Peyer's patch (tissue), 4 donors: Measurements from ENCODE around the gene CTSH. TPM values are rescaled to one million over a fixed set of nuclear protein-coding genes. Genes with fewer than 3 reads are reported as not detected.

Experiments used
- DNase-seq, 3 donors: peaks; one replicate each; pipeline ENCODE4 v3.0.0-alpha.2; 2017 to 2019
- H3K27ac ChIP-seq, 4 donors: fragments of 200-600 bp; sonication (generic); one replicate each; pipeline ENCODE4 v1.5.1; 2016 to 2019
- H3K27me3 ChIP-seq, 2 donors: fragments of 200-600 bp; sonication (generic); one replicate each; pipeline ENCODE4 v1.5.1; 2019
- H3K36me3 ChIP-seq, 3 donors: fragments of 200-600 bp; sonication (generic); one replicate each; pipeline ENCODE4 v1.5.1; 2016 to 2019
- H3K4me1 ChIP-seq, 4 donors: fragments of 200-600 bp; sonication (generic); one replicate each; pipeline ENCODE4 v1.5.1; 2016 to 2019
- H3K4me3 ChIP-seq, 4 donors: fragments of 200-600 bp; sonication (generic); 1 replicate in 3 of 4; 2 replicates in 1 of 4; pipeline ENCODE4 v1.5.1; 2016 to 2019; ENCODE audit warnings: mild to moderate bottlenecking in 1 of 4
- H3K9me3 ChIP-seq, 4 donors: fragments of 200-600 bp; sonication (generic); one replicate each; pipeline ENCODE4 v1.5.1; 2016 to 2019; ENCODE audit warnings: mild to moderate bottlenecking in 1 of 4
- POLR2A ChIP-seq, 2 donors: fragments of 450-650 bp; IDR thresholded peaks; one replicate each; pipeline ENCODE4 v1.5.1; 2017; ENCODE audit warnings: antibody characterized with exemption in 2 of 2, mild to moderate bottlenecking in 2 of 2, moderate library complexity in 2 of 2
- total RNA-seq, 4 donors: library from RNA; depleted of rRNA; stranded (reverse); fragments of >200 nt; gene quantifications; one replicate each; pipeline ENCODE4 v1.1.0, GENCODE V29; 2016
- TF ChIP-seq, protein P1 (sequence below), 6 experiments: fragments of 450-650 bp in 4 of 6; fragments of 200-600 bp in 2 of 6; sonication (generic) in 1 of 6; IDR thresholded peaks; one replicate each; pipeline ENCODE4 v1.5.1; 2017 to 2019; ENCODE audit warnings: antibody characterized with exemption in 6 of 6, mild to moderate bottlenecking in 3 of 6, moderate library complexity in 1 of 6

Gene CTSH
- total RNA-seq, 4 donors from 2014 or later, result 99.9 to 198 (median 161) TPM

DNA sequence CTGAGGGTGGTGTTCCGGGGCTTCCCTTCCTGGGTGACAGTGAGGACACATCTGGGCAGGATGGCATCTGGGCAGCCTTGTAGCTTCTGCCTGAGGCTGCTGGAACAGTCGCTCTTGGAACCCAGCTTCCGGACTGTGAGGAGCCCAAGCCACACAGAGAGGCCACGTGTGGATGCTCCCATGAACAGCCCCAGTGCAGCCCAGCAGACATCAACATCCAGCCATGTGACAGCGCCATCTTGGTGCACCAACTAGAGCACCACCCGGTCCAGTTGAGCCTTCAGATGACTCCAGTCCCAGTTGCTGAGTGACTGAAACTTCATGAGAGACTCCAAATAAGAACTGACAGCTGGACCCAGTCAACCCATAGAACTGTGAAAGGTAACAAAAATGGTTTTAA lies 15.5 kb upstream of the CTSH start:
- no peaks in the 10 kb centered on the region for H3K36me3 ChIP-seq
- H3K4me1 ChIP-seq, result no peaks in the 10 kb centered on the region
- DNase-seq, result no peak
- no peak for TF ChIP-seq POLR2A (IDR thresholded peaks at IDR 0.05)
- TF ChIP-seq, protein P1, sequence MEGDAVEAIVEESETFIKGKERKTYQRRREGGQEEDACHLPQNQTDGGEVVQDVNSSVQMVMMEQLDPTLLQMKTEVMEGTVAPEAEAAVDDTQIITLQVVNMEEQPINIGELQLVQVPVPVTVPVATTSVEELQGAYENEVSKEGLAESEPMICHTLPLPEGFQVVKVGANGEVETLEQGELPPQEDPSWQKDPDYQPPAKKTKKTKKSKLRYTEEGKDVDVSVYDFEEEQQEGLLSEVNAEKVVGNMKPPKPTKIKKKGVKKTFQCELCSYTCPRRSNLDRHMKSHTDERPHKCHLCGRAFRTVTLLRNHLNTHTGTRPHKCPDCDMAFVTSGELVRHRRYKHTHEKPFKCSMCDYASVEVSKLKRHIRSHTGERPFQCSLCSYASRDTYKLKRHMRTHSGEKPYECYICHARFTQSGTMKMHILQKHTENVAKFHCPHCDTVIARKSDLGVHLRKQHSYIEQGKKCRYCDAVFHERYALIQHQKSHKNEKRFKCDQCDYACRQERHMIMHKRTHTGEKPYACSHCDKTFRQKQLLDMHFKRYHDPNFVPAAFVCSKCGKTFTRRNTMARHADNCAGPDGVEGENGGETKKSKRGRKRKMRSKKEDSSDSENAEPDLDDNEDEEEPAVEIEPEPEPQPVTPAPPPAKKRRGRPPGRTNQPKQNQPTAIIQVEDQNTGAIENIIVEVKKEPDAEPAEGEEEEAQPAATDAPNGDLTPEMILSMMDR (IDR thresholded peaks at IDR 0.05), result no peak
- H3K4me3 ChIP-seq, result no peak overlapping the region
- no peaks in the 10 kb centered on the region for H3K27me3 ChIP-seq
- H3K27ac ChIP-seq, result no peak overlapping the region
- H3K9me3 ChIP-seq, result no peaks in the 10 kb centered on the region

GRCh38 chr15:78959360-78959759 lies 14.5 kb upstream of the CTSH start:
- no peak for TF ChIP-seq POLR2A (IDR thresholded peaks at IDR 0.05)
- TF ChIP-seq, protein P1 (IDR thresholded peaks at IDR 0.05), result no peak
- Histone ChIP-seq H3K4me1 (no peaks in the 10 kb centered on the region), H3K27me3 (no peaks in the 10 kb centered on the region), H3K9me3 (no peaks in the 10 kb centered on the region), H3K4me3 (no peak overlapping the region), H3K36me3 (no peaks in the 10 kb centered on the region), H3K27ac (no peak overlapping the region)
- DNase-seq, result no peak

DNA sequence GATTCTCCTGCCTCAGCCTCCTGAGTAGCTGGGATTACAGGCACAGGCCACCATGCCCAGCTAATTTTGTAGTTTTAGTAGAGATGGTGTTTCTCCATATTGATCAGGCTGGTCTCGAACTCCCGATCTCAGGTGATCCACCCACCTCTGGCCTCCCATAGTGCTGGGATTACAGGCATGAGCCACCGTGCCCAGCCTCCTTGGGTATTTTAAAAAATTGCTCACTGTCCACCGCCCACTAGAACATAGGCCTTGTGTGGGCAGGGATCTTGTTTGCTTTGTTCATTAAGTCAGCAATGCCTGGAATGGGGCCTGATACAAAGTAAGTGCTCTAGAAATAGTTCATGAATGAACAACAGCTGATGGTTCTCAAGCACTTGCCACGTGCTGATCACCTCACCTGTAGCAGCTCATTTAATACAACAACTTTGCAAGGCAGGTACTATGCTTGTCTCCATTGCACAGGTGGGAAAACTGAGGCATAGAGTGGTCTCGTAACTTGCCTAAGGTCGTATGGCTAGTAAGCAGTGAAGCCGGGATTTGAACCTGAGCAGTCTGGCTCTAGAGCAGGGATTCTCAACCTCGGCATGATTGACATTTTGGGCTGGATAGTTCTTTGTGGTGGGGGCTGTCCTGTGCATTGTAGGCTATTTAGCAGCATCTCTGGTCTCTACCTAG lies 12.7 kb upstream of the CTSH start:
- Histone ChIP-seq H3K4me1 (peaks cover 0 to 3% (median 0%) of the 10 kb centered on the region in 4 donors), H3K4me3 (no peak overlapping the region), H3K36me3 (no peaks in the 10 kb centered on the region), H3K27me3 (no peaks in the 10 kb centered on the region), H3K27ac (no peak overlapping the region), H3K9me3 (no peaks in the 10 kb centered on the region)
- no peak for DNase-seq
- TF ChIP-seq, protein P1 (IDR thresholded peaks at IDR 0.05), result no peak
- no peak for TF ChIP-seq POLR2A (IDR thresholded peaks at IDR 0.05)

DNA sequence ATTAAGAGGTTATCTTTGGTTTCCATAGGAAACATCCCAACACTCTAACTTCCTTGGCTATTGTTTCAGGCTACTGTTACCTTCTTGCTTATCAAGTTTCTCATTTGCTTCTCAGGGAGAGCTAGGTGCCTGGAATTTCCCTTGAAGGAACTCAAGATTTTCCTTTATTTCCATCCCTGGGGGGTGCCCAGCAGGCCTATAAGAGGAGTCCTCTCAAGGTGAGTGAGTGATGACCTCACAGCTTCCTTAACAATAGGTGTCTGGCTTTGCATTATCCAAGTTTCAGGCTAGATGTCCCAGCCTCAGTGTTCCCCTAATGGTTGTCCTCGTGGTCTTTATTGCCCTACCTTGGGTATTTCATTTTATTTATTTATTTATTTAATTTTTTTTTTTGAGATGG lies 12.1 kb upstream of the CTSH start:
- Histone ChIP-seq H3K27me3 (no peaks in the 10 kb centered on the region), H3K9me3 (no peaks in the 10 kb centered on the region), H3K27ac (no peak overlapping the region), H3K4me1 (peaks cover 0 to 9% (median 2%) of the 10 kb centered on the region in 4 donors), H3K4me3 (no peak overlapping the region), H3K36me3 (no peaks in the 10 kb centered on the region)
- DNase-seq, result no peak
- no peak for TF ChIP-seq POLR2A (IDR thresholded peaks at IDR 0.05)
- TF ChIP-seq, protein P1 (IDR thresholded peaks at IDR 0.05), result no peak

GRCh38 chr15:78955355-78955754 lies 10.5 kb upstream of the CTSH start:
- no peak for TF ChIP-seq POLR2A (IDR thresholded peaks at IDR 0.05)
- TF ChIP-seq, protein P1 (IDR thresholded peaks at IDR 0.05), result no peak
- Histone ChIP-seq H3K4me1 (peaks cover 0 to 23% (median 4%) of the 10 kb centered on the region in 4 donors), H3K9me3 (no peaks in the 10 kb centered on the region), H3K36me3 (no peaks in the 10 kb centered on the region), H3K4me3 (no peak overlapping the region), H3K27me3 (no peaks in the 10 kb centered on the region), H3K27ac (no peak overlapping the region)
- DNase-seq, result no peak
